Right cardiac atrium (tissue), 5 donors: ENCODE results near the gene MAP3K19. TPM values are rescaled to one million over a fixed set of nuclear protein-coding genes. Genes with fewer than 3 reads are reported as not detected.

Experiments
- ATAC-seq, 2 donors: fragments of 200-7000 bp; cut with Tn5 transposase; one replicate each; pipeline versions ENCODE4 v1.8.0 to v1.9.1; 2020; ENCODE audit warnings: moderate library complexity in 2 of 2, mild to moderate bottlenecking in 1 of 2
- DNase-seq, 3 donors: peaks; one replicate each; pipeline ENCODE4 v3.0.0-alpha.2; 2020
- H3K27ac ChIP-seq: one replicate; pipeline ENCODE4 v1.5.1; 2013; ENCODE audit warnings: mild to moderate bottlenecking, low read length, control low read depth, moderate library complexity
- H3K27me3 ChIP-seq: one replicate; pipeline ENCODE4 v1.6.1; 2013; ENCODE audit not compliant: control insufficient read depth, insufficient read depth
- H3K4me1 ChIP-seq: one replicate; pipeline ENCODE4 v1.6.1; 2013; ENCODE audit warnings: low read length; ENCODE audit not compliant: control insufficient read depth, insufficient read depth
- H3K4me3 ChIP-seq: one replicate; pipeline ENCODE4 v1.5.1; 2013; ENCODE audit warnings: low read length, control low read depth
- H3K9me3 ChIP-seq: one replicate; pipeline ENCODE4 v1.6.1; 2013; ENCODE audit warnings: low read length; ENCODE audit not compliant: control insufficient read depth
- WGBS: extraction: QIAGEN DNeasy Blood & Tissue Kit; methylation state at CpG from one replicate; pipeline ENCODE4 v1.1.7; 2013; 5-methylcytosine and 5-hydroxymethylcytosine counted together
- intact Hi-C, 4 donors: fragments of 100-400 bp; cut with DNase I; formaldehyde crosslinking; loops; one replicate each; pipeline versions ENCODE4 v1.11.0 to v1.14.0; 2022 to 2023
- polyA plus RNA-seq: library from polyadenylated mRNA; stranded (reverse); fragments of 200-250 nt; gene quantifications from one replicate; pipeline ENCODE4 v1.2.3, GENCODE V29; 2013
- total RNA-seq, 4 donors: library from RNA; stranded (reverse); fragmentation: NEBNext Ultra II Directional; extraction: Animal tissue kit (Norgen Biotek cat#: 25700); gene quantifications; one replicate each; pipeline ENCODE4 v1.2.1, GENCODE V29; 2021
- donor health status: healthy with polysubstance abuse.
- donor health status: DM: no; HTN: yes; CAD: no.
- donor health status: DM: no; HTN: no; CAD: no.
- donor health status: DM: no; HTN: yes; CAD: no; lungs with severe emphysema.
- donor health status: DM: yes; HTN: yes; CAD: no.

Gene MAP3K19
- total and polyA plus RNA-seq, 5 donors = not detected

DNA sequence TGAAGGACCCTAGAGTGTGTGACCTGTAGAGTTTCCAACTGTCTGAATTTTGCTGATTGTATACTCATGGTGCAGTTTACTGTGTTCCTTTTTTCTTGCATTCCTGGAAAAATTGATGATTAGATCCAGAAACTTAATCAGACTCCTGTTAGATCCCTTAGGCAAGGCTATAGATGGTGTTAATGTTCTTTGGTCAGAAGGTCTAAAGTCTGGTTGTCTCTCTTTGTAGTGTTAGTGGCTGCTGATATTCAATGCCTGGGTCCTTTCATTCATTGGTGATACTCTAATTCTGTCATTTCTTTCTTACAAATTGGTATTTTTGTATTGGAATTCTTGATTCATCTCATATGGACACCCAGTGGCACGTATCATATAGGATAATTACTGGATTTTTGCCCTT is 122.3 kb downstream of the MAP3K19 start:
- 100% methylated on average over 1 of the region's 1 CpG for WGBS
- Histone ChIP-seq H3K9me3 (no peaks in the 10 kb centered on the region), H3K4me1 (peaks cover 4% of the 10 kb centered on the region), H3K27ac (no peak overlapping the region), H3K27me3 (no peaks in the 10 kb centered on the region), H3K4me3 (no peak overlapping the region)
- intact Hi-C loops = no loop called here
- ATAC-seq = no peak
- DNase-seq = no peak

DNA sequence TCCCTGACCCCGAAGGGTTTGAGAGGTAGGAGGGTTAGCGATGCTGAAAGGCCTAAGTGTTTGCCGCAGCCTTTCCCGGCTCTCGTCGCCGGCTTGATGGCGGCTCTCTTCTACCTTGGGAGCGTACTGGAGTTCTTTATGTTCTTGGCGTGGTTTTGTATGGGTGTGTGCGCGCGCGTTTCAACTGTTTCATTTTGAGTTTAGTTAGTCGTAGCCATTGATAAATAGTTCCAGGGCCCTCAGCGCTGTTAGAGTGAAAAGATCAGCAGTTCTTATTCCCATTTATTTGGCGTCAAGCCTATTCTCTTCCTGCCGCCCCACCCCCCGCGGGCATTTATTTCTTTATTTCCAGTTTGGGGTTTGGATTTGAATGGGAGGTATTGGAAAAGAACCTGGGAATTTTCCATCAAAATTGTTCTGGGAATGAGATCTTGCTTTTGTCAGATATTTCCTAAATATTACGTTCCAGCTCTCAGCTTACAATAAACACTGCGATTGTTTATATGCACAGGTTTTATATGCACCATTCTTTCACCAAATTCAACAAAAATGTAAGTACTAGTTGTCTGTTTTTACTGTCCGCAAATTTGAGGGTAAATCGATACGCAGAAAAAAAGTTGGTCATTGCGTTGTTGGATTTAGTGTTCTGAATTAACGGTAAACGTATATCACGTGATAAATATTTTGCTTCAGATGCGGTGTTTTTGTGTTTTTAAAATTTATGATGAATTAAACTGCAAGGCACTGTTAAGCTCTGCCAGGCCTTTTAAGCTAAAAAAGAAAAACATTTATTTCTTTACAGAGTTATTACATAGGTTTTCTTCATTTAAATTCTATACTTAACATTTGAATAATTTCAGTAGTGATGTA is 127.7 kb downstream of the MAP3K19 start:
- intact Hi-C loops = no loop called here
- Histone ChIP-seq H3K27me3 (no peaks in the 10 kb centered on the region), H3K4me3 (peak overlapping the region; percentile 68), H3K4me1 (peaks cover 3% of the 10 kb centered on the region), H3K9me3 (no peaks in the 10 kb centered on the region), H3K27ac (peak overlapping the region; percentile 76)
- ATAC-seq = peak; percentile 0 to 5
- 1% methylated on average over 30 of the region's 30 CpGs for WGBS
- peak in 1 of 3 donors; percentile 60 for DNase-seq

DNA sequence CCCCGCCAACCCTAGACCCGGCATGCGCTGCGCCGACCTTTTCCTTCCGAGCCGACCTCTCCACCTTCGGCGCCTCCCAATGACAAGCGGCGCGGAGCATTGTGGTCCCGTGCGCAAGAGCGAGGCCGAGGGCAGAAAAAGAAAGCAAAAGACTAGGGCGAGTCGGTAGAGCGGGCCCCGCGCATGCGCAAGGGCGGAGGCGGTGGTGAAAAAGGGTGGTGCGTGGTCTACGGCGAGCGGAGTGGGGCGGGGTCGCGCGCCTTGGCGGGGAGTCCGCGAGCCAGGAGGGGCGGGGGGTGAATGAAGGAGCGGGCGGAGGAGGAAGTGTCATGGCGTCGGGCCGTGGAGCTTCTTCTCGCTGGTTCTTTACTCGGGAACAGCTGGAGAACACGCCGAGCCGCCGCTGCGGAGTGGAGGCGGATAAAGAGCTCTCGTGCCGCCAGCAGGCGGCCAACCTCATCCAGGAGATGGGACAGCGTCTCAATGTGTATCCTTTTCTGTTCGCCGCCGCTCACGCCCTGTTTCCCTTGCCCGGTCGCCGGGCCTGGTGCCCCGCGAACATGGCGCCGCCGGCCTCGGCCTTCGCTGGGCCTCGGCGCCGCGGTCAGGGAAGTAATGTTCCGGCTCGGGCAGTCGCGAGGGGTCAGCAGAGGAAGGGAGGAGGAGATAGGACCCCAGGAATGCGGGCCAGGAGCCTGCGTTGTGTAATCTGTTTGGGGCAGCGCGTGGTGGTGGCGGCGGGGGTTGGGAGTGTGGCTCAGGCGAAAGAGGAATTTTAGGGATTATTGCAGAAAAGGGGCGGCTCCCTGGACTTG is 128.5 kb downstream of the MAP3K19 start, which contains the start of gene CCNT2:
CCNT2 (plus strand) TSS at position 297 of the 815 bp plus-strand sequence; CDS start at position 330, 33 bp downstream.
- no peaks in the 10 kb centered on the region for H3K9me3 ChIP-seq
- ATAC-seq = peak; percentile 96 to 97
- H3K27me3 ChIP-seq = no peaks in the 10 kb centered on the region
- peak within 1 kb of the TSS; percentile 76 for H3K27ac ChIP-seq
- under 1% methylated on average over 83 of the region's 83 CpGs for WGBS
- peaks cover 3% of the 10 kb centered on the region for H3K4me1 ChIP-seq
- peak; percentile 99 to 100 (median 99) for DNase-seq
- peak within 1 kb of the TSS; percentile 81 for H3K4me3 ChIP-seq
- intact Hi-C loops = no loop called here

DNA sequence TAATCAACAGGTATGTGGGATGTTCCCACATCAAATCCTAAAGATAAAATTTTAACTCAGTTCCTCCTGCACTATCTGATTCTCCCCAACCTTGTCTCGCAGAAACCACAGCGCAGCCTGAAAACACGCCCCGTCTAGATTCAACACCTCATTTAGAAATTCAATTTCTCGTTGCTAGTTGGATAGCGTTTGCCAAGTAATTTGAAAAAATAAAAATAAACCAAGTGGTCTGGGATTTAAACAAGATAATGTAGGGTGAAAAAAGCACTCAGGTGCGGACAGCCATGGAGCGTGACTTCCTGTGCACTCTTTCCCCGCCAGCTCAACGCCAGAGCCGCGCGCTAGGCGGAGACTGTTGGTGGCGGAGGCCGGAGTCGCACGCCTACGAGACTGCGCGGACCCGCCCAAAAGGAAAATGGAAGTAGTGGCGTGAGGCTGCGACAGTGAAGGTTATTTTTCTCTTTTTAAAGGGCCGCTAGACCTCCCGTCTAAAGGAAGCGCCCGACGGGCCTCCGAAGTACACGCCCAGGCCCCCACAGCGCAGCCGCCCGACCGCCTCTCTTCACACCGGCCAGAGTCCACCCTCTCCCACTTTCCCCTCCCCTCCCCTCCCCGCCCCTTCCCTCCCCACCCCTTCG is 129.2 kb downstream of the MAP3K19 start:
- under 1% methylated on average over 38 of the region's 38 CpGs for WGBS
- peak overlapping the region; percentile 81 for H3K4me3 ChIP-seq
- DNase-seq = no peak
- peak overlapping the region; percentile 76 for H3K27ac ChIP-seq
- ATAC-seq = peak; percentile 89 to 90
- H3K27me3 ChIP-seq = no peaks in the 10 kb centered on the region
- peaks cover 3% of the 10 kb centered on the region for H3K4me1 ChIP-seq
- intact Hi-C loops = no loop called here
- no peaks in the 10 kb centered on the region for H3K9me3 ChIP-seq

DNA sequence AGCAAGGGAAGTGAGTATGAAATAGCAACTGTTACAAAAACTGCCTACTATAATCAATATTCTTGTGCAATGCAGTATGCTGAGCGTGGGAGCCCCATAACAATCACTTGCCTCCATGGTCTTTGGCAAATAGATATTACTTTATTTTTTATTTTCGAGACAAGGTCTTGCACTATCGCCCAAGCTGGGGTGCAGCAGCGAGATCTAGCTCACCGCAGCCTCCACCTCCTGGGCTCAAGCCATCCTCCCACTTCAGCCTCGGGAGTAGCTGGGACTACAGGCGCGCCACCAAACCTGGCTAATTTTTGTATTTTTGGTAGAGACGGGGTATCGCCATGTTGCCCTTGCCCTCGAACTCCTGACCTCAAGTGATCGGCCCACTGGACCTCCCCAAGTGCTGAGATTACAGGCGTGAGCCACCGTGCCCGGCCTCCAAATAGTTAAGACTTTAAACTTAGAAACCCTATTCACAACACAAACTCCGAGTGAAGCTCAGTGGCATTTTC is 129.8 kb downstream of the MAP3K19 start:
- Histone ChIP-seq H3K9me3 (no peaks in the 10 kb centered on the region), H3K4me1 (peaks cover 3% of the 10 kb centered on the region), H3K4me3 (peak overlapping the region; percentile 81), H3K27ac (peak overlapping the region; percentile 76), H3K27me3 (no peaks in the 10 kb centered on the region)
- WGBS = 31% methylated on average over 16 of the region's 16 CpGs
- no peak for ATAC-seq
- DNase-seq = peak; percentile 18 to 52 (median 48)
- intact Hi-C loops = no loop called here

Other genes starting within 250 kb of the MAP3K19 start
- gene ACMSD, start 208.8 kb downstream of the MAP3K19 start, total RNA-seq = not detected
- gene ACMSD, start 208.8 kb downstream of the MAP3K19 start, polyA plus RNA-seq = not detected
- gene CCNT2, start 128.6 kb downstream of the MAP3K19 start, total RNA-seq = 10 to 100 TPM; 21.8 to 23.9 (median 22.6) TPM
- 9.0 TPM for gene CCNT2, start 128.6 kb downstream of the MAP3K19 start, polyA plus RNA-seq
- gene RAB3GAP1, start 4.8 kb upstream of the MAP3K19 start, total RNA-seq = 10 to 100 TPM; 41.5 to 54.5 (median 50.6) TPM
- 24.4 TPM for gene RAB3GAP1, start 4.8 kb upstream of the MAP3K19 start, polyA plus RNA-seq